H1 (cell line): ENCODE results near the gene NEGR1. TPM values are rescaled to one million over a fixed set of nuclear protein-coding genes. Genes with fewer than 3 reads are reported as not detected.

Experiments
- CTCF ChIA-PET: fragments of 300-600 bp; sonication (Branson Sonifier 250); formaldehyde crosslinking; loops from one replicate; lab custom pipeline; 2021; ENCODE audit not compliant: partially characterized antibody; lab: Charles Lee
- POLR2A ChIA-PET: fragments of 300-600 bp; sonication (Branson Sonifier 250); formaldehyde crosslinking; loops from one replicate; lab custom pipeline; 2021; ENCODE audit warnings: inconsistent platforms; ENCODE audit not compliant: partially characterized antibody; lab: Charles Lee
- DNase-seq, 2 experiments: peaks; one replicate each; pipeline versions ENCODE4 v3.0.0 to v3.0.0-alpha.2; 2010 to 2022; ENCODE audit warnings: low spot score in 2 of 2, low read depth in 1 of 2, mixed read lengths in 1 of 2
- FAIRE-seq: peaks from 2 replicates; lab custom pipeline; 2011; peaks lifted over from hg19 to GRCh38; lab: Jason Lieb, UNC
- H2AFZ ChIP-seq: 2 replicates; pipeline ENCODE4 v1.8.1; 2012; ENCODE audit warnings: low read length, inconsistent platforms
- H2AK5ac ChIP-seq: 2 replicates; pipeline ENCODE4 v1.6.1; 2013; ENCODE audit warnings: low read depth, low read length
- H2BK120ac ChIP-seq: replicated peaks from 2 replicates; pipeline ENCODE3; 2013; ENCODE audit warnings: low read depth, low read length, inconsistent platforms
- H2BK12ac ChIP-seq: 2 replicates; pipeline ENCODE4 v1.6.1; 2013; ENCODE audit warnings: low read depth, low read length
- H2BK15ac ChIP-seq: 2 replicates; pipeline ENCODE4 v1.6.1; 2013; ENCODE audit warnings: low read length
- H2BK20ac ChIP-seq: 2 replicates; pipeline ENCODE4 v1.6.1; 2013; ENCODE audit warnings: low read length
- H2BK5ac ChIP-seq: 2 replicates; pipeline ENCODE4 v1.6.1; 2013; ENCODE audit warnings: low read depth, low read length
- H3K14ac ChIP-seq: 2 replicates; pipeline ENCODE4 v1.6.1; 2013; ENCODE audit warnings: inconsistent platforms; ENCODE audit not compliant: insufficient read length
- H3K18ac ChIP-seq: 2 replicates; pipeline ENCODE4 v1.6.1; 2013; ENCODE audit warnings: low read length; ENCODE audit errors: extremely low read depth
- H3K23ac ChIP-seq: 2 replicates; pipeline ENCODE4 v1.6.1; 2013; ENCODE audit warnings: inconsistent platforms; ENCODE audit not compliant: insufficient read length
- H3K23me2 ChIP-seq: 2 replicates; pipeline ENCODE4 v1.6.1; 2013; ENCODE audit warnings: low read depth, low read length
- H3K27ac ChIP-seq: 2 replicates; pipeline ENCODE4 v1.6.1; 2011; ENCODE audit warnings: low read depth, low read length, inconsistent platforms
- H3K27me3 ChIP-seq, 4 experiments: replicated peaks in 1 of 4; 1 replicate in 1 of 4; 2 replicates in 3 of 4; pipeline versions ENCODE4 v1.6.1 to v1.8.1; 2011 to 2013; ENCODE audit warnings: low read length in 3 of 4, mild to moderate bottlenecking in 3 of 4, inconsistent platforms in 2 of 4, mixed read lengths in 2 of 4, moderate library complexity in 1 of 4; ENCODE audit not compliant: control insufficient read depth in 3 of 4, insufficient read depth in 3 of 4; ENCODE audit errors: extremely low read depth in 1 of 4
- H3K36me3 ChIP-seq, 4 experiments: 2 replicates each; pipeline versions ENCODE4 v1.6.1 to v1.8.1; 2011 to 2013; ENCODE audit warnings: mild to moderate bottlenecking in 4 of 4, low read length in 3 of 4, moderate library complexity in 2 of 4, control low read depth in 1 of 4, inconsistent platforms in 1 of 4; ENCODE audit not compliant: insufficient read depth in 4 of 4, control insufficient read depth in 2 of 4
- H3K4ac ChIP-seq: replicated peaks from 2 replicates; pipeline ENCODE3; 2013; ENCODE audit warnings: low read length, low read depth, mixed read lengths, inconsistent platforms; ENCODE audit not compliant: insufficient read length
- H3K4me1 ChIP-seq, 4 experiments: replicated peaks in 1 of 4; 1 replicate in 1 of 4; 2 replicates in 3 of 4; pipeline versions ENCODE4 v1.6.1 to v1.8.1; 2011 to 2013; ENCODE audit warnings: low read length in 3 of 4, inconsistent platforms in 2 of 4, mixed read lengths in 1 of 4; ENCODE audit not compliant: insufficient read depth in 4 of 4, control insufficient read depth in 3 of 4
- H3K4me2 ChIP-seq, 2 experiments: 2 replicates each; pipeline versions ENCODE4 v1.6.1 to v1.8.1; 2011 to 2013; ENCODE audit warnings: low read depth in 2 of 2, low read length in 2 of 2, control low read depth in 1 of 2, inconsistent platforms in 1 of 2, mild to moderate bottlenecking in 1 of 2; ENCODE audit not compliant: insufficient read depth in 1 of 2
- H3K4me3 ChIP-seq, 4 experiments: fragments of 200-600, 300-600 bp in 1 of 4; sonication (generic), shearing (Covaris generic), sonication (Bioruptor Twin) in 1 of 4; 2 replicates each; pipeline versions ENCODE4 v1.5.1 to v1.8.1; 2011 to 2016; ENCODE audit warnings: low read length in 4 of 4, low read depth in 3 of 4, control low read depth in 2 of 4, inconsistent platforms in 2 of 4, mild to moderate bottlenecking in 2 of 4, mixed read lengths in 1 of 4, moderate library complexity in 1 of 4; ENCODE audit not compliant: insufficient read depth in 2 of 4; ENCODE audit errors: extremely low read depth in 1 of 4
- H3K56ac ChIP-seq: replicated peaks from 2 replicates; pipeline ENCODE3; 2013; ENCODE audit warnings: low read depth, mild to moderate bottlenecking, mixed read lengths, low read length, inconsistent platforms; ENCODE audit not compliant: insufficient read length
- H3K79me1 ChIP-seq: 2 replicates; pipeline ENCODE4 v1.6.1; 2013; ENCODE audit warnings: low read depth, low read length, control low read depth
- H3K79me2 ChIP-seq, 2 experiments: 2 replicates each; pipeline versions ENCODE4 v1.6.1 to v1.8.1; 2012 to 2013; ENCODE audit warnings: low read length in 2 of 2, mild to moderate bottlenecking in 2 of 2, inconsistent platforms in 1 of 2; ENCODE audit not compliant: insufficient read depth in 2 of 2, control insufficient read depth in 1 of 2
- H3K9ac ChIP-seq, 4 experiments: replicated peaks in 1 of 4; 1 replicate in 1 of 4; 2 replicates in 3 of 4; pipeline versions ENCODE4 v1.6.1 to v1.8.1; 2011 to 2013; ENCODE audit warnings: low read depth in 3 of 4, low read length in 3 of 4, control low read depth in 2 of 4, mild to moderate bottlenecking in 2 of 4, moderate library complexity in 2 of 4, inconsistent platforms in 1 of 4; ENCODE audit errors: extremely low read depth in 1 of 4
- H3K9me3 ChIP-seq, 2 experiments: 2 replicates each; pipeline versions ENCODE4 v1.6.1 to v1.8.1; 2012 to 2013; ENCODE audit warnings: mild to moderate bottlenecking in 2 of 2, moderate library complexity in 2 of 2, control low read depth in 1 of 2, inconsistent platforms in 1 of 2, low read depth in 1 of 2, low read length in 1 of 2, mixed read lengths in 1 of 2; ENCODE audit not compliant: insufficient read depth in 2 of 2
- H4K20me1 ChIP-seq, 2 experiments: replicated peaks in 1 of 2; 2 replicates each; pipeline versions ENCODE3 to v1.8.1; 2011 to 2013; ENCODE audit warnings: inconsistent platforms in 2 of 2, low read length in 2 of 2, mild to moderate bottlenecking in 1 of 2; ENCODE audit not compliant: insufficient read depth in 2 of 2, control insufficient read depth in 1 of 2
- H4K5ac ChIP-seq: 2 replicates; pipeline ENCODE4 v1.6.1; 2013; ENCODE audit warnings: low read length, low read depth, mixed read lengths, inconsistent platforms; ENCODE audit not compliant: insufficient read length
- H4K8ac ChIP-seq: 2 replicates; pipeline ENCODE4 v1.8.0; 2013; ENCODE audit warnings: mild to moderate bottlenecking, moderate library complexity, low read length, inconsistent platforms; ENCODE audit not compliant: insufficient read depth; ENCODE audit errors: extremely low read depth
- H4K91ac ChIP-seq: replicated peaks from 2 replicates; pipeline ENCODE3; 2013; ENCODE audit warnings: low read length, mixed read lengths, inconsistent platforms; ENCODE audit not compliant: insufficient read length
- FOSL1 ChIP-seq: IDR thresholded peaks from 2 replicates; pipeline ENCODE4 v1.6.1; 2011; ENCODE audit warnings: mild to moderate bottlenecking, low read depth, low read length, moderate library complexity; ENCODE audit not compliant: insufficient read depth
- RBBP5 ChIP-seq: IDR thresholded peaks from 2 replicates; pipeline ENCODE4 v1.7.1; 2012; ENCODE audit warnings: low read depth, mild to moderate bottlenecking, inconsistent platforms, low read length, moderate library complexity, borderline replicate concordance
- SAP30 ChIP-seq: fragments of 300-600 bp; sonication (generic); IDR thresholded peaks from 2 replicates; pipeline ENCODE4 v1.7.1; 2012; ENCODE audit warnings: low read length, moderate library complexity, mild to moderate bottlenecking, inconsistent platforms; ENCODE audit not compliant: insufficient read depth, insufficient replicate concordance
- SP2 ChIP-seq: IDR thresholded peaks from 2 replicates; pipeline ENCODE4 v1.6.1; 2012; ENCODE audit warnings: mild to moderate bottlenecking, low read length, inconsistent platforms
- WGBS, 2 experiments: shearing (Covaris generic) in 1 of 2; methylation state at CpG; one replicate each; pipeline versions ENCODE4 v1.1.6 to v1.1.7; 2013 to 2015; ENCODE audit warnings: low lambda C conversion rate in 2 of 2, mixed read lengths in 2 of 2, inconsistent platforms in 1 of 2, low coverage in 1 of 2, missing lambda C conversion rate in 1 of 2; ENCODE audit not compliant: insufficient replicate concordance in 2 of 2, insufficient coverage in 1 of 2, insufficient read length in 1 of 2; ENCODE audit errors: extremely low coverage in 1 of 2, missing lambda C conversion rate in 1 of 2; 5-methylcytosine and 5-hydroxymethylcytosine counted together
- polyA plus RNA-seq, 7 experiments: library from polyadenylated mRNA; depleted of rRNA in 3 of 7; stranded (reverse) in 5 of 7; unstranded in 2 of 7; fragments of >200 nt in 5 of 7; fragments of 200-250 nt in 2 of 7; gene quantifications; 1 replicate in 5 of 7; 2 replicates in 1 of 7; 4 replicates in 1 of 7; pipeline versions ENCODE4 v1.2.1 to v1.2.3, GENCODE V29; 2011 to 2013; ENCODE audit warnings: missing spikeins in 2 of 7, mixed read lengths in 2 of 7
- total RNA-seq: library from RNA; stranded (reverse); fragmentation: NEBNext Ultra II Directional; extraction: Animal tissue kit (Norgen Biotek cat#: 25700); gene quantifications from 2 replicates; pipeline ENCODE4 v1.2.1, GENCODE V29; 2021

Gene NEGR1
- total and polyA plus RNA-seq, 2 of the 8 experiments (the other 6 are each of a cell fraction or from before 2014, with no cell fraction given): 0.71 to 1.3 TPM

DNA sequence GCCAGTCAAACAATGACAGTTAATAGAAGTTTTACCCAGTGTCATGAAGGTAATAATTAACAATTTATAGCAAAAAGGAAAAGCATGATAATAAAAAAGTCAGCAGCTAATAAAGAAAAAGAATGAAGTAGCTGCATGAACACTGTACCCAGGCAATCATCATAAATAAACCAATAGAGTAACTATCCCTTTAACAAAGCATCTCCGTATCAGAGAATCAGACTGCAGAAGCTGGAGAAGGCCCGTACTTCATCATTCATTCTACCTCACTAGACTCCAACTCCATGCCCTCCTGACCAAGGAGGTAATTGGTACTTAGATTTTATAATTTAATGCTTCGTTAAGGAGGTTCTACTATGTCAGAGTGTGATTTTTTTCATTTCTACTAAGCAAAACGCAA is 140.5 kb downstream of the NEGR1 start:
- Histone ChIP-seq H4K91ac (no peak overlapping the region), H3K18ac (no peak overlapping the region), H2BK5ac (no peak overlapping the region), H2AFZ (no peak overlapping the region), H3K4ac (no peak overlapping the region), H3K36me3 (no peaks in the 10 kb centered on the region), H2AK5ac (no peak overlapping the region), H3K56ac (no peak overlapping the region), H3K4me3 (no peak overlapping the region), H4K5ac (no peak overlapping the region), H2BK15ac (no peak overlapping the region), H4K20me1 (no peaks in the 10 kb centered on the region), H3K27ac (no peak overlapping the region), H3K9ac (no peak overlapping the region), H2BK120ac (no peak overlapping the region), H3K14ac (no peak overlapping the region), H2BK20ac (no peak overlapping the region), H2BK12ac (no peak overlapping the region), H4K8ac (no peak overlapping the region), H3K23ac (no peak overlapping the region)
- DNase-seq: no peak
- ChIA-PET CTCF (no interaction called here), POLR2A (no interaction called here)
- 93% methylated on average over 4 of the region's 4 CpGs; no CpG with 5 or more reads in 1 of the 2 experiments for WGBS, 2 experiments
- TF ChIP-seq FOSL1 (no peak), RBBP5 (no peak), SAP30 (no peak), SP2 (no peak)
- TF ChIP-seq, all 59 proteins: peak for 0
- H3K27me3 ChIP-seq: no peaks in the 10 kb centered on the region
- FAIRE-seq: no peak
- H3K79me2 ChIP-seq: no peaks in the 10 kb centered on the region
- no peak overlapping the region for H3K4me2 ChIP-seq
- H3K23me2 ChIP-seq: no peaks in the 10 kb centered on the region
- no peaks in the 10 kb centered on the region for H3K79me1 ChIP-seq
- no peaks in the 10 kb centered on the region for H3K4me1 ChIP-seq
- no peaks in the 10 kb centered on the region for H3K9me3 ChIP-seq
